Measurements from ENCODE around the gene ORM1. TPM values are rescaled to one million over a fixed set of nuclear protein-coding genes. Genes with fewer than 3 reads are reported as not detected.
"Not testable (repeated sequence)": the region's sequence is repeated elsewhere in the genome, so short reads cannot be mapped to it uniquely, and the experiment has no call there.

Gene ORM1
- total and polyA plus RNA-seq, 2 donors (not counting 3 experiments of a cell fraction or from before 2014, with no cell fraction given) = not detected

DNA sequence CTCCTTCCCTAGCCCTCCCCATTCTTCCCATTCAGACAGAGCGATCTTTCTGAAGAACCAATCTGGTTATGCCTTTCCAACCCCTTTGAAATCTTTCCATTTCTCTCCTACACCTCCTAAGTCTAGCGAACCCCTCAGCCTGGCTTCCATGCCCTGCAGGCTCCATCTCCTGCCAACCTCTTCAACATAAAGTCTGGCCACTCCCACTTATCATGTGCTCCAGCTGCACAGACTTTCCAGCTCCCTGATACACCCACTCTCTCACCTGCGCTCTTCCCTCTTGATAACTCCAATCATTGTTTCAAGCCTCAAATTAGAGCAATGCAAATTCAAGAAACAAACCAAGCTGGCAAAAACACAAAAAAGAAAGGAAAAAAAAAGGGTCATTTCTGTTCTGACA, 3.8 kb upstream of the ORM1 start:
- FAIRE-seq = no peak
- H3K27me3 ChIP-seq (ENCODE audit: control insufficient read depth in 2 of 2, insufficient read depth in 2 of 2, low read length in 2 of 2) = peaks cover 0 to 5% of the 10 kb centered on the region in 2 experiments
- no peak overlapping the region for H3K4me2 ChIP-seq (ENCODE audit: insufficient read depth, low read length)
- H2AFZ ChIP-seq (ENCODE audit: low read depth, low read length) = no peak overlapping the region
- no peaks in the 10 kb centered on the region for H4K20me1 ChIP-seq (replicated peaks; ENCODE audit: control insufficient read depth, extremely low read depth, insufficient read depth, low read length)
- no peak overlapping the region for H3K9ac ChIP-seq (replicated peaks; ENCODE audit: extremely low read depth, insufficient read depth, low read length)
- H3K4me1 ChIP-seq (ENCODE audit: control insufficient read depth, extremely low read depth, insufficient read depth, low read length) = no peaks in the 10 kb centered on the region
- H3K9me3 ChIP-seq (replicated peaks; ENCODE audit: control insufficient read depth, insufficient read depth, low read length) = no peaks in the 10 kb centered on the region
- DNase-seq (ENCODE audit: low read depth, low spot score) = no peak
- no peak overlapping the region for H3K27ac ChIP-seq (ENCODE audit: insufficient read depth, low read depth, low read length)
- no peak overlapping the region for H3K4me3 ChIP-seq (replicated peaks in 1 of 3; ENCODE audit: insufficient read depth in 1 of 3, low read depth in 1 of 3, low read length in 3 of 3)
- H3K36me3 ChIP-seq (ENCODE audit: control insufficient read depth in 2 of 2, extremely low read depth in 1 of 2, insufficient read depth in 2 of 2, low read length in 2 of 2) = no peaks in the 10 kb centered on the region
- ChIA-PET CTCF (interaction anchor here (1.0 to 1.4 kb wide), 2 partner anchors 12 to 211 kb away, joined by 3 to 4 read pairs; no protein-coding TSS in a partner anchor), POLR2A (no interaction called here)
- H3K79me2 ChIP-seq (ENCODE audit: control insufficient read depth, insufficient read depth, low read length) = no peaks in the 10 kb centered on the region
- H3K9me1 ChIP-seq (replicated peaks; ENCODE audit: control insufficient read depth, extremely low read depth, insufficient read depth, low read length) = no peaks in the 10 kb centered on the region
- dilution Hi-C loops (cut with MboI; ENCODE audit: extremely low pct_ligation_motif_present, low sequenced_read_pairs) = no loop called here
- intact Hi-C loops (cut with micrococcal nuclease) = no loop called here
- no TSS peak for BruUV-seq (replicated peaks)
- TF ChIP-seq POLR2A (IDR thresholded peaks at IDR 0.05; ENCODE audit: low read depth, low read length) = no peak
- no peak for TF ChIP-seq CTCF (IDR thresholded peaks at IDR 0.05; ENCODE audit: extremely low read depth in 1 of 2, insufficient read depth in 1 of 2, low read depth in 1 of 2, low read length in 2 of 2)
- no peak for TF ChIP-seq EZH2 (IDR thresholded peaks at IDR 0.05; ENCODE audit: borderline replicate concordance, low read depth, low read length, severe bottlenecking)
- no peak for TF ChIP-seq FOS (IDR thresholded peaks at IDR 0.05; ENCODE audit: borderline replicate concordance, insufficient read depth, low read length)
- TF ChIP-seq GATA2 (IDR thresholded peaks at IDR 0.05; ENCODE audit: insufficient read depth, insufficient read length, low read depth, low read length) = no peak
- TF ChIP-seq JUN (IDR thresholded peaks at IDR 0.05; ENCODE audit: borderline replicate concordance, insufficient read depth, insufficient read length, low read depth) = no peak
- TF ChIP-seq MAX (IDR thresholded peaks at IDR 0.05; ENCODE audit: insufficient read depth, insufficient read length) = no peak
- TF ChIP-seq MYC (IDR thresholded peaks at IDR 0.05; ENCODE audit: low read depth, low read length) = no peak
- TF ChIP-seq POLR2AphosphoS5 (IDR thresholded peaks at IDR 0.05; ENCODE audit: insufficient read depth, low read depth, low read length) = no peak

- POLR2A ChIA-PET; BruUV-seq (replicated peaks); H3K4me1 ChIP-seq (ENCODE audit: control insufficient read depth, extremely low read depth, insufficient read depth, low read length); H3K4me3 ChIP-seq (replicated peaks in 1 of 3; ENCODE audit: insufficient read depth in 1 of 3, low read depth in 1 of 3, low read length in 3 of 3); DNase-seq (ENCODE audit: low read depth, low spot score); H3K9ac ChIP-seq (replicated peaks; ENCODE audit: extremely low read depth, insufficient read depth, low read length); H3K36me3 ChIP-seq (ENCODE audit: control insufficient read depth in 2 of 2, extremely low read depth in 1 of 2, insufficient read depth in 2 of 2, low read length in 2 of 2); H3K27me3 ChIP-seq (ENCODE audit: control insufficient read depth in 2 of 2, insufficient read depth in 2 of 2, low read length in 2 of 2); H3K27ac ChIP-seq (ENCODE audit: insufficient read depth, low read depth, low read length); FAIRE-seq; H2AFZ ChIP-seq (ENCODE audit: low read depth, low read length); H3K9me1 ChIP-seq (replicated peaks; ENCODE audit: control insufficient read depth, extremely low read depth, insufficient read depth, low read length); H3K9me3 ChIP-seq (replicated peaks; ENCODE audit: control insufficient read depth, insufficient read depth, low read length); H3K4me2 ChIP-seq (ENCODE audit: insufficient read depth, low read length); intact Hi-C loops (cut with micrococcal nuclease); H3K79me2 ChIP-seq (ENCODE audit: control insufficient read depth, insufficient read depth, low read length); dilution Hi-C loops (cut with MboI; ENCODE audit: extremely low pct_ligation_motif_present, low sequenced_read_pairs); H4K20me1 ChIP-seq (replicated peaks; ENCODE audit: control insufficient read depth, extremely low read depth, insufficient read depth, low read length): not testable (repeated sequence)
- CTCF ChIA-PET = interaction anchor here (1.4 kb wide), 1 partner anchor 13 kb away, joined by 3 read pairs; no protein-coding TSS in a partner anchor
Measured at GRCh38 chr9:114320710-114321109, 2.2 kb upstream of the ORM1 start.
